HG03060 (cell line): ENCODE measurements around the gene HSF2BP.
"Not testable (repeated sequence)": the region's sequence is repeated elsewhere in the genome, so short reads cannot be mapped to it uniquely, and the experiment has no call there.

ENCODE experiments used
- ATAC-seq: cut with Tn5 transposase; IDR thresholded peaks from one replicate; pipeline ENCODE4 v1.9.1; 2021; ENCODE audit warnings: low read depth, moderate number of reproducible peaks; ENCODE audit not compliant: unreplicated experiment

HSF2BP gene

GRCh38 chr21:43659136-43660000 is at the start of gene HSF2BP, which contains the start of gene RRP1B:
HSF2BP (minus strand) TSS chr21:43659488; CDS start chr21:43658096, 1,392 bp downstream.
RRP1B (plus strand) TSS chr21:43659560; CDS start chr21:43659665, 105 bp downstream.
- no peak for ATAC-seq

GRCh38 chr21:43708745-43709381 is 49.6 kb upstream of the HSF2BP start:
- no peak for ATAC-seq

GRCh38 chr21:43707462-43707861 is 48.2 kb upstream of the HSF2BP start:
- ATAC-seq = no peak

GRCh38 chr21:43703035-43703880 is 44.0 kb upstream of the HSF2BP start:
- ATAC-seq = no peak

- ATAC-seq = no peak
Measured at GRCh38 chr21:43702785-43703034, 43.4 kb upstream of the HSF2BP start.

GRCh38 chr21:43701936-43702784 is 42.9 kb upstream of the HSF2BP start:
- ATAC-seq = no peak

- no peak for ATAC-seq
Measured at GRCh38 chr21:43699933-43700599, 40.8 kb upstream of the HSF2BP start.

- not testable (repeated sequence) for ATAC-seq
Measured at GRCh38 chr21:43699492-43699777, 40.1 kb upstream of the HSF2BP start.

- ATAC-seq = no peak
Measured at GRCh38 chr21:43697758-43698643, 38.7 kb upstream of the HSF2BP start.

GRCh38 chr21:43696214-43696613 is 36.9 kb upstream of the HSF2BP start:
- ATAC-seq = no peak

GRCh38 chr21:43694437-43695079 is 35.3 kb upstream of the HSF2BP start:
- ATAC-seq = no peak

- ATAC-seq = no peak
Measured at GRCh38 chr21:43693981-43694380, 34.7 kb upstream of the HSF2BP start.

- ATAC-seq = no peak
Measured at GRCh38 chr21:43692949-43693348, 33.7 kb upstream of the HSF2BP start.

- ATAC-seq = no peak
Measured at GRCh38 chr21:43691801-43692200, 32.5 kb upstream of the HSF2BP start.

GRCh38 chr21:43691086-43691795 is 32.0 kb upstream of the HSF2BP start:
- ATAC-seq = no peak

GRCh38 chr21:43690346-43690745 is 31.1 kb upstream of the HSF2BP start:
- no peak for ATAC-seq

- no peak for ATAC-seq
Measured at GRCh38 chr21:43689556-43690337, 30.5 kb upstream of the HSF2BP start.
